B cell (primary cell): ENCODE results near the gene MLLT3. TPM values are rescaled to one million over a fixed set of nuclear protein-coding genes. Genes with fewer than 3 reads are reported as not detected.

Experiments used
- ATAC-seq: fragments of 200-7000 bp; cut with Tn5 transposase; one replicate; pipeline ENCODE4 v1.10.0; 2021; ENCODE audit warnings: low read depth, mild to moderate bottlenecking, moderate number of reproducible peaks, moderate library complexity
- CTCF ChIA-PET: fragments of 350-600 bp; sonication (Branson Sonifier 250); formaldehyde crosslinking; loops from one replicate; lab custom pipeline; 2021; ENCODE audit warnings: antibody characterized with exemption, inconsistent platforms; lab: Charles Lee
- POLR2A ChIA-PET: fragments of 350-600 bp; sonication (Branson Sonifier 250); formaldehyde crosslinking; loops from one replicate; lab custom pipeline; 2021; ENCODE audit warnings: antibody characterized with exemption; lab: Charles Lee
- DNase-seq: peaks from one replicate; pipeline ENCODE4 v3.0.0; 2013
- H2AFZ ChIP-seq: 2 replicates; pipeline ENCODE4 v1.6.1; 2012; ENCODE audit warnings: mild to moderate bottlenecking, low read depth, low read length; ENCODE audit not compliant: insufficient read depth, poor library complexity, severe bottlenecking
- H3K27ac ChIP-seq, 2 donors: 1 replicate in 1 of 2; 2 replicates in 1 of 2; pipeline ENCODE4 v1.5.1; 2012 to 2013; ENCODE audit warnings: low read length in 2 of 2, mild to moderate bottlenecking in 2 of 2, moderate library complexity in 1 of 2
- H3K27me3 ChIP-seq, 4 experiments: fragments of 200-600 bp in 1 of 4; sonication (generic) in 1 of 4; replicated peaks in 1 of 4; 1 replicate in 2 of 4; 2 replicates in 2 of 4; pipeline versions ENCODE4 v1.6.1 to v1.7.0; 2013 to 2016; ENCODE audit warnings: low read length in 3 of 4, mild to moderate bottlenecking in 2 of 4, mixed read lengths in 1 of 4, moderate library complexity in 1 of 4; ENCODE audit not compliant: insufficient read depth in 4 of 4, control insufficient read depth in 3 of 4; ENCODE audit errors: control extremely low read depth in 1 of 4
- H3K36me3 ChIP-seq, 2 experiments: replicated peaks in 1 of 2; 1 replicate in 1 of 2; 2 replicates in 1 of 2; pipeline versions ENCODE4 v1.6.1 to v1.7.1; 2013; ENCODE audit warnings: low read length in 1 of 2; ENCODE audit not compliant: insufficient read depth in 2 of 2, control insufficient read depth in 1 of 2; ENCODE audit errors: control extremely low read depth in 1 of 2, extremely low read depth in 1 of 2
- H3K4me1 ChIP-seq, 2 donors: fragments of 200-600 bp in 1 of 2; sonication (generic) in 1 of 2; 1 replicate in 1 of 2; 2 replicates in 1 of 2; pipeline versions ENCODE4 v1.5.1 to v1.6.1; 2013 to 2017; ENCODE audit warnings: low read length in 2 of 2; ENCODE audit not compliant: control insufficient read depth in 2 of 2, insufficient read depth in 2 of 2
- H3K4me2 ChIP-seq: replicated peaks from 2 replicates; pipeline ENCODE3; 2012; ENCODE audit warnings: mild to moderate bottlenecking, low read depth, low read length; ENCODE audit not compliant: poor library complexity, severe bottlenecking
- H3K4me3 ChIP-seq, 5 experiments: fragments of 200-600 bp in 1 of 5; sonication (generic) in 1 of 5; 1 replicate in 3 of 5; 2 replicates in 2 of 5; pipeline versions ENCODE4 v1.5.1 to v1.7.0; 2011 to 2016; ENCODE audit warnings: low read length in 4 of 5, mild to moderate bottlenecking in 4 of 5, low read depth in 2 of 5, control low read depth in 1 of 5, moderate library complexity in 1 of 5; ENCODE audit not compliant: insufficient read depth in 1 of 5; ENCODE audit errors: control extremely low read depth in 1 of 5, extremely low read depth in 1 of 5
- H3K79me2 ChIP-seq: fragments of 200-600 bp; sonication (generic); one replicate; pipeline ENCODE4 v1.6.0; 2016; ENCODE audit warnings: low read length; ENCODE audit not compliant: control insufficient read depth, insufficient read depth
- H3K9ac ChIP-seq: fragments of 200-600 bp; sonication (generic); 2 replicates; pipeline ENCODE4 v1.6.1; 2017; ENCODE audit warnings: mild to moderate bottlenecking, low read length, moderate library complexity
- H3K9me3 ChIP-seq, 3 donors: one replicate each; pipeline versions ENCODE4 v1.6.1 to v1.7.1; 2013; ENCODE audit warnings: low read length in 2 of 3; ENCODE audit not compliant: control insufficient read depth in 2 of 3, insufficient read depth in 1 of 3; ENCODE audit errors: control extremely low read depth in 1 of 3
- H4K20me1 ChIP-seq: 2 replicates; pipeline ENCODE4 v1.6.0; 2012; ENCODE audit warnings: mild to moderate bottlenecking, low read length; ENCODE audit not compliant: insufficient read depth, control insufficient read depth, poor library complexity, severe bottlenecking
- H3K27ac Mint-ChIP-seq: one replicate; pipeline ENCODE4 v1.8.0; 2021; ENCODE audit warnings: mixed read lengths
- H3K27me3 Mint-ChIP-seq: one replicate; pipeline ENCODE4 v1.8.0; 2021; ENCODE audit warnings: mixed read lengths
- H3K4me1 Mint-ChIP-seq: one replicate; pipeline ENCODE4 v1.8.0; 2021; ENCODE audit warnings: mixed read lengths
- H3K4me3 Mint-ChIP-seq: one replicate; pipeline ENCODE4 v1.8.0; 2021; ENCODE audit warnings: mixed read lengths
- H3K9me3 Mint-ChIP-seq: one replicate; pipeline ENCODE4 v1.8.0; 2022; ENCODE audit warnings: mixed read lengths; ENCODE audit not compliant: insufficient read depth
- EZH2 ChIP-seq: IDR thresholded peaks from 2 replicates; pipeline ENCODE4 v1.6.1; 2012; ENCODE audit warnings: borderline replicate concordance, low read depth, mild to moderate bottlenecking, moderate library complexity, low read length; ENCODE audit not compliant: insufficient read depth, poor library complexity, severe bottlenecking
- WGBS: methylation state at CpG from one replicate; pipeline ENCODE4 v1.1.5; 2013; ENCODE audit warnings: missing lambda C conversion rate; ENCODE audit not compliant: insufficient coverage; 5-methylcytosine and 5-hydroxymethylcytosine counted together
- intact Hi-C: fragments of 100-400 bp; cut with micrococcal nuclease; formaldehyde crosslinking; loops from one replicate; pipeline ENCODE4 v1.10.0; 2022
- polyA plus RNA-seq: library from polyadenylated mRNA; depleted of rRNA; stranded (reverse); fragments of >200 nt; gene quantifications from 2 replicates; pipeline ENCODE4 v1.2.3, GENCODE V29; 2012
- total RNA-seq, 2 donors: library from RNA; stranded (reverse); fragments of 120-200 nt in 1 of 2; gene quantifications; 1 replicate in 1 of 2; 2 replicates in 1 of 2; pipeline versions ENCODE4 v1.2.3 to v1.2.4, GENCODE V29; 2013 to 2022
- TF ChIP-seq, protein P1 (sequence below): fragments of 200-600 bp; IDR thresholded peaks from one replicate; pipeline ENCODE4 v1.8.0; 2022; ENCODE audit warnings: antibody characterized with exemption, mild to moderate bottlenecking

MLLT3 gene
- total and polyA plus RNA-seq, 2 donors (not counting 1 experiment from before 2014, with no cell fraction given), result 3.4 to 3.6 TPM

DNA sequence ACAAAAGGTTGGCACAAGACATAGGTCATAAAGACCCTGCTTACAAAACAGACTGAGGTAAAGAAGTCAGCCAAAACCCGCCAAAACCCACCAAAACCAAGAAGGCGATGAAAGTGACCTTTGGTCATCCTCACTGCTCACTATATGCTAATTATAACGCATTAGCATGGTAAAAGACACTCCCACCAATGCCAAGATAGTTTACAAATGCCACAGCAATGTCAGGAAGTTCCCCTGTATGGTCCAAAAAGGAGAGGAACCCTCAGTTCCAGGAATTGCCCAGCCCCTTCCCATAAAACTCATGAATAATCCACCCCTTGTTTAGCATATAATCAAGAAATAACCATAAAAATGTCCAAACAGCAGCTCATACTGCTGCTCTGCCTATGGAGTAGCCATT is 27.7 kb downstream of the MLLT3 start:
- ChIA-PET CTCF (no interaction called here), POLR2A (no interaction called here)
- Histone ChIP-seq H4K20me1 (no peaks in the 10 kb centered on the region), H3K79me2 (no peaks in the 10 kb centered on the region), H3K4me1 (peaks cover 0 to 7% of the 10 kb centered on the region in 2 donors), H3K27me3 (no peaks in the 10 kb centered on the region), H3K9me3 (peaks cover 0 to 2% (median 0%) of the 10 kb centered on the region in 3 donors), H3K4me3 (no peak overlapping the region), H3K27ac (no peak overlapping the region), H3K9ac (no peak overlapping the region), H2AFZ (no peak overlapping the region), H3K4me2 (no peak overlapping the region), H3K36me3 (no peaks in the 10 kb centered on the region)
- WGBS, result 100% methylated on average over 3 of the region's 3 CpGs
- TF ChIP-seq, protein P1, sequence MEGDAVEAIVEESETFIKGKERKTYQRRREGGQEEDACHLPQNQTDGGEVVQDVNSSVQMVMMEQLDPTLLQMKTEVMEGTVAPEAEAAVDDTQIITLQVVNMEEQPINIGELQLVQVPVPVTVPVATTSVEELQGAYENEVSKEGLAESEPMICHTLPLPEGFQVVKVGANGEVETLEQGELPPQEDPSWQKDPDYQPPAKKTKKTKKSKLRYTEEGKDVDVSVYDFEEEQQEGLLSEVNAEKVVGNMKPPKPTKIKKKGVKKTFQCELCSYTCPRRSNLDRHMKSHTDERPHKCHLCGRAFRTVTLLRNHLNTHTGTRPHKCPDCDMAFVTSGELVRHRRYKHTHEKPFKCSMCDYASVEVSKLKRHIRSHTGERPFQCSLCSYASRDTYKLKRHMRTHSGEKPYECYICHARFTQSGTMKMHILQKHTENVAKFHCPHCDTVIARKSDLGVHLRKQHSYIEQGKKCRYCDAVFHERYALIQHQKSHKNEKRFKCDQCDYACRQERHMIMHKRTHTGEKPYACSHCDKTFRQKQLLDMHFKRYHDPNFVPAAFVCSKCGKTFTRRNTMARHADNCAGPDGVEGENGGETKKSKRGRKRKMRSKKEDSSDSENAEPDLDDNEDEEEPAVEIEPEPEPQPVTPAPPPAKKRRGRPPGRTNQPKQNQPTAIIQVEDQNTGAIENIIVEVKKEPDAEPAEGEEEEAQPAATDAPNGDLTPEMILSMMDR, result no peak
- no peak for TF ChIP-seq EZH2
- no peak for ATAC-seq
- no peak for DNase-seq
- Mint-ChIP-seq H3K4me3 (no peak overlapping the region), H3K27me3 (no peaks in the 10 kb centered on the region), H3K4me1 (peaks cover 6% of the 10 kb centered on the region), H3K27ac (no peak overlapping the region), H3K9me3 (no peaks in the 10 kb centered on the region)
- intact Hi-C loops, result no loop called here

DNA sequence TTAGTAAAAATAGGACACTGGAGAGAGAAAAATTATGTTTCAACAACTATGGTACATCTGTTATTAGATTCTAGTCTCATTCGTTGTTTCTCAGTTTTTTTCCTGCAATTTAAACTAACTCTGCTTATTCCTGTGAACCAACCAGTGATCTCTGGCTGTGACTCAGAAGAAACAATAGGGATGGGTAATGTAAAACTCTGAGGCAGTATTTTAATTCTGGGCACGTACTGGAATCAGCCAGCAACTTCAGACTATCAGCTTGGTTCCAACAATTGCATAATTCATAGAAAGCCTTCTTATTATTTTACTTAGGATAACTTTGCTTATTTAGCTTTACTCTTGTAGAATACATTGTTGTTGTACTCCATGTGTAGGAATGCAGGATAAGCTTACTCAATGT is 28.8 kb downstream of the MLLT3 start:
- ChIA-PET CTCF (interaction anchor here (0.7 kb wide), 1 partner anchor 1442 kb away, joined by 4 read pairs; no protein-coding TSS in a partner anchor), POLR2A (no interaction called here)
- Mint-ChIP-seq H3K9me3 (no peaks in the 10 kb centered on the region), H3K27me3 (no peaks in the 10 kb centered on the region), H3K27ac (no peak overlapping the region), H3K4me3 (no peak overlapping the region), H3K4me1 (peaks cover 6% of the 10 kb centered on the region)
- TF ChIP-seq EZH2, result no peak
- TF ChIP-seq, protein P1, result no peak
- Histone ChIP-seq H3K4me2 (no peak overlapping the region), H3K36me3 (no peaks in the 10 kb centered on the region), H3K9ac (no peak overlapping the region), H3K27me3 (no peaks in the 10 kb centered on the region), H3K79me2 (no peaks in the 10 kb centered on the region), H4K20me1 (no peaks in the 10 kb centered on the region), H3K9me3 (peaks cover 0 to 4% (median 0%) of the 10 kb centered on the region in 3 donors), H3K4me3 (no peak overlapping the region), H2AFZ (no peak overlapping the region), H3K4me1 (peaks cover 0 to 7% of the 10 kb centered on the region in 2 donors), H3K27ac (no peak overlapping the region)
- ATAC-seq (no peak), DNase-seq (no peak)
- WGBS, result no CpG with 5 or more reads among the region's 2 CpGs
- intact Hi-C loops, result no loop called here
